ENCODE data around the gene UBR4.

GRCh38 chr1:19087737-19088594 lies 122.1 kb downstream of the UBR4 start:
- TF ChIP-seq CTCF (IDR thresholded peaks at IDR 0.05) (no peak), POLR2A (IDR thresholded peaks at IDR 0.05) (no peak)
